ENCODE data around the gene ADGRD1. TPM values are rescaled to one million over a fixed set of nuclear protein-coding genes. Genes with fewer than 3 reads are reported as not detected.

Gene ADGRD1
- total RNA-seq, 1 donor from 2014 or later, result 1.0 TPM

DNA sequence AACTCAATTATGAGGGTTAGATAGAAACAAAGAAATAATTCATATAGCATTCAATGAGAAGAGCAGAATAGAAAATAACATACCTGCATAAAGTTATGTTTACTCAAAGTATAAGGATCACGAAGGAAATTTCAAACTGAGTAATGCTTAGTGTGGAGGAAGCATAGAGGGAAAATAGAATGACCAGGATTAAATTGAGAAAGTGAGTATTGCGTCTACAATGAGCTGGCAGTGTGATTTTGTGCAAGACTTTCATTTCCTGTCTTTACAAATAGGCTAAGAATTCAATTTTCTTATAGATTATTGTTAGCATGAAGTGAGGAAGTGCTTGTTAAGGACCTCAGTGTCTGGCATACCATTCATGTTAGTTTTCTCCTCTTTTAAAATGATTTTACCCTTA is 12.0 kb downstream of the ADGRD1 start:
- no peaks in the 10 kb centered on the region for H3K4me1 Mint-ChIP-seq (ENCODE audit: unreplicated experiment)
- no peaks in the 10 kb centered on the region for H3K9me3 Mint-ChIP-seq (ENCODE audit: unreplicated experiment)
- H3K27me3 Mint-ChIP-seq (ENCODE audit: unreplicated experiment), result peaks cover under 1% of the 10 kb centered on the region
- TF ChIP-seq, protein P1, sequence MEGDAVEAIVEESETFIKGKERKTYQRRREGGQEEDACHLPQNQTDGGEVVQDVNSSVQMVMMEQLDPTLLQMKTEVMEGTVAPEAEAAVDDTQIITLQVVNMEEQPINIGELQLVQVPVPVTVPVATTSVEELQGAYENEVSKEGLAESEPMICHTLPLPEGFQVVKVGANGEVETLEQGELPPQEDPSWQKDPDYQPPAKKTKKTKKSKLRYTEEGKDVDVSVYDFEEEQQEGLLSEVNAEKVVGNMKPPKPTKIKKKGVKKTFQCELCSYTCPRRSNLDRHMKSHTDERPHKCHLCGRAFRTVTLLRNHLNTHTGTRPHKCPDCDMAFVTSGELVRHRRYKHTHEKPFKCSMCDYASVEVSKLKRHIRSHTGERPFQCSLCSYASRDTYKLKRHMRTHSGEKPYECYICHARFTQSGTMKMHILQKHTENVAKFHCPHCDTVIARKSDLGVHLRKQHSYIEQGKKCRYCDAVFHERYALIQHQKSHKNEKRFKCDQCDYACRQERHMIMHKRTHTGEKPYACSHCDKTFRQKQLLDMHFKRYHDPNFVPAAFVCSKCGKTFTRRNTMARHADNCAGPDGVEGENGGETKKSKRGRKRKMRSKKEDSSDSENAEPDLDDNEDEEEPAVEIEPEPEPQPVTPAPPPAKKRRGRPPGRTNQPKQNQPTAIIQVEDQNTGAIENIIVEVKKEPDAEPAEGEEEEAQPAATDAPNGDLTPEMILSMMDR (IDR thresholded peaks at IDR 0.05), result no peak
- DNase-seq (ENCODE audit: extremely low spot score, unreplicated experiment), result no peak
- no peak overlapping the region for H3K4me3 Mint-ChIP-seq (ENCODE audit: unreplicated experiment)
- H3K27ac Mint-ChIP-seq (ENCODE audit: unreplicated experiment), result no peak overlapping the region
- no peaks in the 10 kb centered on the region for H3K36me3 Mint-ChIP-seq (ENCODE audit: unreplicated experiment)

DNA sequence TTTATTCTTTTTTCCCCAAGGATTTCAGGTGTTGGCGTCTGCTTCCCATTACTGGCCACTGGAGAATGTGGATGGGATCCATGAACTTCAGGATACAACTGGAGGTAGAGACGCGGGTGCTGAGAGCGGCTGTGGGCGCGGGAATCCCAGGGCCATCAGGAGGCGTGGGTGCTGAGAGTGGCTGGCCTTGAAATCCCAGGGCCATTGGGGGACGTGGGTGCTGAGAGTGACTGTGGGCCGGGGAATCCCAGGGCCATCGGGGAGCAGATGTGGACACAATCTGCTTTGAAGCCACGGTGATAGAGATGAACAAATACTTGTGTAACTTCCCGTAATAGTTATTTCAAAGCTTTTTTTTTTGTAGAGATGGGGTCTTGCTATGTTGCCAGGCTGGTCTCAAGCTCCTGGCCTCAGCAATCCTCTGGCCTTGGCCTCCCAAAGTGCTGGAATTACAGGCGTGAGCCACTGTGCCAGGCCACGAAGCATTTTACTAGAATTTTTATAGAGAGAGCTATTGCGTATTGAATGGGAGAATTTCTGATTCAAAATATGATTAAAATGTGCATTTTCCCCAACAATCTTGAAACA is 12.8 kb downstream of the ADGRD1 start:
- H3K27ac Mint-ChIP-seq (ENCODE audit: unreplicated experiment), result no peak overlapping the region
- no peaks in the 10 kb centered on the region for H3K9me3 Mint-ChIP-seq (ENCODE audit: unreplicated experiment)
- TF ChIP-seq, protein P1 (IDR thresholded peaks at IDR 0.05), result no peak
- no peak overlapping the region for H3K4me3 Mint-ChIP-seq (ENCODE audit: unreplicated experiment)
- DNase-seq (ENCODE audit: extremely low spot score, unreplicated experiment), result peak; percentile 51
- no peaks in the 10 kb centered on the region for H3K27me3 Mint-ChIP-seq (ENCODE audit: unreplicated experiment)
- no peaks in the 10 kb centered on the region for H3K4me1 Mint-ChIP-seq (ENCODE audit: unreplicated experiment)
- no peaks in the 10 kb centered on the region for H3K36me3 Mint-ChIP-seq (ENCODE audit: unreplicated experiment)

DNA sequence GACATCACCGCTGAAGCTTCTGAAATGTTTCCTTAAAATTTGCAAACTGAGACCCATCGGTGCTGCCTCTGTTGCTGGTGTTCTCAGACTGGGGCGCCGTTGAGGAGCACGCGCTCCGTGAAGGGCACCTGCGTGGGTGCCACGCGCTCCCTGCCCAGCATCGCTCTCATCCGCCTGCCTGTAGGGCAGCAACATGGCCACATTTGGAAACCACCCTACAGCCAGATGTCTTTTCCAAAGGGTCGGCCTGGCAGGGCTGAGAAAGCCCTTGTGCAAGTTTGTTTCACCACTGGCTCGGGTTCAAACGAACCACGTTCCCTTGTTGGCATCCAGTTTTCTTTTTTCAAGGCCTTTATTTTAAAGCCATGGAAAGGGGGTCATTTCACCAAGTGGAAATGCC is 13.9 kb downstream of the ADGRD1 start:
- Mint-ChIP-seq H3K4me3 (ENCODE audit: unreplicated experiment) (no peak overlapping the region), H3K27ac (ENCODE audit: unreplicated experiment) (no peak overlapping the region), H3K27me3 (ENCODE audit: unreplicated experiment) (no peaks in the 10 kb centered on the region), H3K9me3 (ENCODE audit: unreplicated experiment) (no peaks in the 10 kb centered on the region), H3K36me3 (ENCODE audit: unreplicated experiment) (no peaks in the 10 kb centered on the region), H3K4me1 (ENCODE audit: unreplicated experiment) (no peaks in the 10 kb centered on the region)
- peak; percentile 69 for DNase-seq (ENCODE audit: extremely low spot score, unreplicated experiment)
- TF ChIP-seq, protein P1 (IDR thresholded peaks at IDR 0.05), result no peak

DNA sequence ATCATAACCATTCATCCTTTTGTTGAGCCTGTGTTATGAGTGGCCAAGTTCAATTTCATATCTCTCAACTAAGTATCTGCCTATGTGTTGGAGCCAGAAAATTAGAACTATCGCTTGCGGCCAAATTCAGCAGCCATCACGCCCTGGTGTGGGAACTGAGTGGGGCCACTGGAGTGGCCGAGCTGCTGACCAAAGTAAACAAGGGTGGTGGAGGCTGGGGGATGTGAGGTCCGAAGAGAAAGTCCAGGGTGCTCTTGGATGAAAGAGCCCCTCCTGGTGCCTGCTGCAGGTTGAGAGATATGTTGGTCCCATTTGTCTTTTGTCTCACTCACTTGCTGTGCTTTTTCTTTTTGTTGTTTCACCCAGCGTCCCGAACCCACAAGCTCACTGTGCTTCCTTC is 14.9 kb downstream of the ADGRD1 start:
- peak; percentile 70 for DNase-seq (ENCODE audit: extremely low spot score, unreplicated experiment)
- no peak overlapping the region for H3K4me3 Mint-ChIP-seq (ENCODE audit: unreplicated experiment)
- no peaks in the 10 kb centered on the region for H3K36me3 Mint-ChIP-seq (ENCODE audit: unreplicated experiment)
- TF ChIP-seq, protein P1 (IDR thresholded peaks at IDR 0.05), result no peak
- no peaks in the 10 kb centered on the region for H3K27me3 Mint-ChIP-seq (ENCODE audit: unreplicated experiment)
- no peaks in the 10 kb centered on the region for H3K9me3 Mint-ChIP-seq (ENCODE audit: unreplicated experiment)
- H3K4me1 Mint-ChIP-seq (ENCODE audit: unreplicated experiment), result no peaks in the 10 kb centered on the region
- H3K27ac Mint-ChIP-seq (ENCODE audit: unreplicated experiment), result no peak overlapping the region

DNA sequence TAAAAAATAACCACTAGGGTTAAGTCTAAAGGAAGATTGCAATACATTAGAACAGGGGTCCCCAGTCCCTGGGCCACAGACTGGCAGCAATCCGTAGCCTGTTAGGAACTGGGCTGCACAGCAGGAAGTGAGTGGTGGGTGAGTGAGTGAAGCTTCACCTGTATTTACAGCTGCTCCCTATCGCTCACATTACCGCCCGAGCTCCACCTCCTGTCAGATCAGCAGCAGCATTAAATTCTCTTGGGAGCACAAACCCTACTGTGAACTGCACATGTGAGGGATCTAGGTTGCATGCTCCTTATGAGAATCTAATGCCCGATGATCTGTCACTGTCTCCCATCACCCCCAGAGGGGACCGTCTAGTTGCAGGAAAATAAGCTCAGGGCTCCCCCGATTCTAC is 15.5 kb downstream of the ADGRD1 start:
- TF ChIP-seq, protein P1 (IDR thresholded peaks at IDR 0.05), result no peak
- Mint-ChIP-seq H3K27ac (ENCODE audit: unreplicated experiment) (no peak overlapping the region), H3K9me3 (ENCODE audit: unreplicated experiment) (no peaks in the 10 kb centered on the region), H3K4me3 (ENCODE audit: unreplicated experiment) (no peak overlapping the region), H3K36me3 (ENCODE audit: unreplicated experiment) (no peaks in the 10 kb centered on the region), H3K27me3 (ENCODE audit: unreplicated experiment) (no peaks in the 10 kb centered on the region), H3K4me1 (ENCODE audit: unreplicated experiment) (no peaks in the 10 kb centered on the region)
- peak; percentile 49 for DNase-seq (ENCODE audit: extremely low spot score, unreplicated experiment)

Data from osteocyte (in vitro differentiated cells).